ENCODE results near the gene ESPL1.
"Not testable (repeated sequence)": the region's sequence is repeated elsewhere in the genome, so short reads cannot be mapped to it uniquely, and the experiment has no call there.

ESPL1 gene

GRCh38 chr12:53289891-53290290 lies 21.8 kb downstream of the ESPL1 start:
- ChIA-PET POLR2A (interaction anchor here (1.7 kb wide), 1 partner anchor 71 kb away, joined by 4 read pairs; no protein-coding TSS in a partner anchor), CTCF (interaction anchor here (0.8 to 22.9 kb wide), 8 partner anchors 8 to 224 kb away, joined by 3 to 659 read pairs (median 50); partner anchors contain the start of genes AAAS, ESPL1, ITGB7 and MYG1)
- no peak for DNase-seq (ENCODE audit: low read depth, low spot score)
- no peak for TF ChIP-seq CTCF (IDR thresholded peaks at IDR 0.05; ENCODE audit: insufficient read depth, low read length, missing control alignments)
- no peak overlapping the region for H3K4me3 ChIP-seq (ENCODE audit: low read depth, low read length)

- DNase-seq (ENCODE audit: low read depth, low spot score) = no peak
- TF ChIP-seq CTCF (IDR thresholded peaks at IDR 0.05; ENCODE audit: insufficient read depth, low read length, missing control alignments) = no peak
- POLR2A ChIA-PET = interaction anchor here (0.7 kb wide), 1 partner anchor 65 kb away, joined by 3 read pairs; no protein-coding TSS in a partner anchor
- no peak overlapping the region for H3K4me3 ChIP-seq (ENCODE audit: low read depth, low read length)
- CTCF ChIA-PET = interaction anchor here (0.8 to 22.9 kb wide), 9 partner anchors 9 to 225 kb away, joined by 3 to 659 read pairs (median 46); partner anchors contain the start of genes AAAS, ESPL1, ITGB7 and MYG1
Measured at GRCh38 chr12:53290661-53291060, 22.6 kb downstream of the ESPL1 start.

GRCh38 chr12:53292426-53292825 lies 24.3 kb downstream of the ESPL1 start:
- H3K4me3 ChIP-seq (ENCODE audit: low read depth, low read length) = no peak overlapping the region
- no peak for DNase-seq (ENCODE audit: low read depth, low spot score)
- TF ChIP-seq CTCF (IDR thresholded peaks at IDR 0.05; ENCODE audit: insufficient read depth, low read length, missing control alignments) = no peak
- ChIA-PET POLR2A (no interaction called here), CTCF (interaction anchor here (0.8 to 22.9 kb wide), 5 partner anchors 26 to 227 kb away, joined by 3 to 659 read pairs (median 10); partner anchors contain the start of genes AAAS and ITGB7)

- H3K4me3 ChIP-seq (ENCODE audit: low read depth, low read length) = peak within 1 kb of the TSS; percentile 93
- ChIA-PET CTCF (interaction anchor here (0.9 to 22.9 kb wide), 10 partner anchors 8 to 137 kb away, joined by 3 to 659 read pairs (median 8); partner anchors contain the start of genes AAAS and ITGB7), POLR2A (interaction anchor here (0.6 to 2.1 kb wide), 15 partner anchors 9 to 247 kb away, joined by 3 to 12 read pairs (median 3); partner anchors contain the start of genes AAAS, PRR13, SPRYD3 and ZNF740)
- TF ChIP-seq CTCF (IDR thresholded peaks at IDR 0.05; ENCODE audit: insufficient read depth, low read length, missing control alignments) = peak; percentile 1
- DNase-seq (ENCODE audit: low read depth, low spot score) = peak; percentile 51
Measured at GRCh38 chr12:53295070-53295890, 27.2 kb downstream of the ESPL1 start, which contains the start of gene PFDN5. TSS of gene PFDN5 (plus strand) at chr12:53295542. CDS start at chr12:53295568, 26 bp downstream.

GRCh38 chr12:53295891-53296219 lies 27.8 kb downstream of the ESPL1 start:
- DNase-seq (ENCODE audit: low read depth, low spot score) = no peak
- peak overlapping the region; percentile 93 for H3K4me3 ChIP-seq (ENCODE audit: low read depth, low read length)
- POLR2A ChIA-PET = interaction anchor here (0.6 to 2.1 kb wide), 12 partner anchors 8 to 217 kb away, joined by 3 to 12 read pairs (median 4); partner anchors contain the start of genes AAAS, SPRYD3 and ZNF740
- TF ChIP-seq CTCF (IDR thresholded peaks at IDR 0.05; ENCODE audit: insufficient read depth, low read length, missing control alignments) = no peak
- CTCF ChIA-PET = interaction anchor here (0.9 to 22.9 kb wide), 8 partner anchors 8 to 136 kb away, joined by 3 to 659 read pairs (median 8); partner anchors contain the start of genes AAAS and ITGB7

GRCh38 chr12:53297106-53297505 lies 29.0 kb downstream of the ESPL1 start:
- POLR2A ChIA-PET = interaction anchor here (1.0 to 2.9 kb wide), 2 partner anchors 24 to 81 kb away, joined by 3 to 19 read pairs; partner anchors contain the start of gene AAAS
- H3K4me3 ChIP-seq (ENCODE audit: low read depth, low read length); DNase-seq (ENCODE audit: low read depth, low spot score): not testable (repeated sequence)
- CTCF ChIA-PET = interaction anchor here (1.3 to 22.9 kb wide), 8 partner anchors 9 to 198 kb away, joined by 3 to 659 read pairs (median 6); partner anchors contain the start of genes AAAS and ITGB7
